SK-N-SH (cell line): ENCODE data around the gene CPHXL2.

Experiments used
- CHD2 ChIP-seq: fragments of 150-350 bp; IDR thresholded peaks from 2 replicates; pipeline ENCODE4 v1.6.1; 2018; ENCODE audit warnings: low read length; ENCODE audit not compliant: partially characterized antibody
- FOXJ3 ChIP-seq: sonication (generic); formaldehyde crosslinking; IDR thresholded peaks from 2 replicates; pipeline ENCODE4 v1.5.1; 2020; ENCODE audit warnings: mild to moderate bottlenecking, missing genetic modification reagents
- POLR2AphosphoS5 ChIP-seq: IDR thresholded peaks from 2 replicates; pipeline ENCODE4 v1.6.1; 2012; ENCODE audit warnings: low read depth, low read length
- RAD21 ChIP-seq: IDR thresholded peaks from 2 replicates; pipeline ENCODE4 v1.6.1; 2012; ENCODE audit warnings: mild to moderate bottlenecking, low read length
- SIN3A ChIP-seq: IDR thresholded peaks from 2 replicates; pipeline ENCODE4 v1.6.1; 2012; ENCODE audit warnings: low read depth, mild to moderate bottlenecking, low read length, moderate library complexity, borderline replicate concordance
- TEAD4 ChIP-seq: IDR thresholded peaks from 2 replicates; pipeline ENCODE4 v1.4.0; 2012; ENCODE audit warnings: mild to moderate bottlenecking, borderline replicate concordance; ENCODE audit not compliant: insufficient read depth
- TF ChIP-seq, protein P1 (sequence below): IDR thresholded peaks from 2 replicates; pipeline ENCODE4 v1.6.1; 2012; ENCODE audit warnings: mild to moderate bottlenecking, low read depth, low read length, moderate library complexity
- TF ChIP-seq, protein P2 (sequence below): fragments of 200-600 bp; sonication (generic); IDR thresholded peaks from 2 replicates; pipeline ENCODE4 v1.6.1; 2017; ENCODE audit warnings: antibody characterized with exemption, mild to moderate bottlenecking, moderate library complexity
- TF ChIP-seq, protein P3 (sequence below): fragments of 150-350 bp; IDR thresholded peaks from 2 replicates; pipeline ENCODE4 v1.6.1; 2016; ENCODE audit warnings: mild to moderate bottlenecking, low read depth, low read length
- TF ChIP-seq, protein P4 (sequence below): IDR thresholded peaks from 2 replicates; pipeline ENCODE4 v1.4.0; 2012; ENCODE audit warnings: low read depth
- TF ChIP-seq, protein P5 (sequence below): fragments of 150-350 bp; IDR thresholded peaks from 2 replicates; pipeline ENCODE4 v1.6.1; 2017; ENCODE audit warnings: antibody characterized with exemption, low read length, low read depth, borderline replicate concordance

DNA sequence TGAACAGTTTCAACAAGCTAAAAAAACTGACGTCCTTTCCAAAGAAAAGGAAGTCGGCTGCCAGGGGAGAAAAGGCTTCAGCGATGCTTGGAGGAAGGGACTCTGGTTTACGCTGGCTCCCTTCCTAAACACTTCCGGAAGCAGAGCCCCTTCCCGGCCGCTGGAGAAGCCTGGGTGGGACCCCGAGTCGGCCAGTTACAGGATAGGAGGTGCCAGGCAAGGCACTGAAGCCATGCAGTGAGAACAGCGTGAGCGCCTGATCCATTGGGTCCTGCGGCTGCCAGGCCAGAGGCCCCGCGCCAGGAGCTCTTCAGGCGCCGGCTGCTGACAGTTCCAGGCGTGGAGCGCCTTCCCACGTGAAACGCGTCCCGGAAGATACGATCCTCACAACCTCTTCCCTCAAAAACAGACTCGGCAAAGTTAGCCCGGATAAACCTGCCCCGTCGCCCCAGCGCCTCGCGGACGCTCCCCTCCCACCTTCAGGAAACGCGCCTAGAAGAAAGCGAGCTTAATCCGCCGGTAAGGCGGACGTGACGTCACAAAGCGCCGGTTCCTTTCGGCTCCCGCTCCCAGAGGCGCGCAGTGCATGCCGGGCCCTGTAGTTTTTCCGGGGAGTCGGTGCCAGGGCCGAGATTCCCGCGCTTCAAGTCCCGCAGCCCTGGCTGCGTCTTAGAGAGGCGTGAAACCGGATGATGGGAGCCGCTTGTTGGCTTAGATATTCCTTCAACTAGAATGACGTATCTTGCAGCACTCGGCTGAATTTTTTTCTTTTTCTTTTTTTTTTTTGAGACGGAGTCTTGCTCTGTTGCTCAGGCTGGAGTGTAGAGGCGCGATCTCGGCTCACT, 53.8 kb downstream of the CPHXL2 start, which contains the start of gene ADAT1:
- TF ChIP-seq, protein P1, sequence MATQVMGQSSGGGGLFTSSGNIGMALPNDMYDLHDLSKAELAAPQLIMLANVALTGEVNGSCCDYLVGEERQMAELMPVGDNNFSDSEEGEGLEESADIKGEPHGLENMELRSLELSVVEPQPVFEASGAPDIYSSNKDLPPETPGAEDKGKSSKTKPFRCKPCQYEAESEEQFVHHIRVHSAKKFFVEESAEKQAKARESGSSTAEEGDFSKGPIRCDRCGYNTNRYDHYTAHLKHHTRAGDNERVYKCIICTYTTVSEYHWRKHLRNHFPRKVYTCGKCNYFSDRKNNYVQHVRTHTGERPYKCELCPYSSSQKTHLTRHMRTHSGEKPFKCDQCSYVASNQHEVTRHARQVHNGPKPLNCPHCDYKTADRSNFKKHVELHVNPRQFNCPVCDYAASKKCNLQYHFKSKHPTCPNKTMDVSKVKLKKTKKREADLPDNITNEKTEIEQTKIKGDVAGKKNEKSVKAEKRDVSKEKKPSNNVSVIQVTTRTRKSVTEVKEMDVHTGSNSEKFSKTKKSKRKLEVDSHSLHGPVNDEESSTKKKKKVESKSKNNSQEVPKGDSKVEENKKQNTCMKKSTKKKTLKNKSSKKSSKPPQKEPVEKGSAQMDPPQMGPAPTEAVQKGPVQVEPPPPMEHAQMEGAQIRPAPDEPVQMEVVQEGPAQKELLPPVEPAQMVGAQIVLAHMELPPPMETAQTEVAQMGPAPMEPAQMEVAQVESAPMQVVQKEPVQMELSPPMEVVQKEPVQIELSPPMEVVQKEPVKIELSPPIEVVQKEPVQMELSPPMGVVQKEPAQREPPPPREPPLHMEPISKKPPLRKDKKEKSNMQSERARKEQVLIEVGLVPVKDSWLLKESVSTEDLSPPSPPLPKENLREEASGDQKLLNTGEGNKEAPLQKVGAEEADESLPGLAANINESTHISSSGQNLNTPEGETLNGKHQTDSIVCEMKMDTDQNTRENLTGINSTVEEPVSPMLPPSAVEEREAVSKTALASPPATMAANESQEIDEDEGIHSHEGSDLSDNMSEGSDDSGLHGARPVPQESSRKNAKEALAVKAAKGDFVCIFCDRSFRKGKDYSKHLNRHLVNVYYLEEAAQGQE: no peak
- TF ChIP-seq SIN3A (peak; percentile 89), POLR2AphosphoS5 (peak; percentile 95), CHD2 (peak; percentile 99), TEAD4 (no peak), RAD21 (no peak), FOXJ3 (CRISPR knock-in tag) (no peak)
- TF ChIP-seq, protein P2, sequence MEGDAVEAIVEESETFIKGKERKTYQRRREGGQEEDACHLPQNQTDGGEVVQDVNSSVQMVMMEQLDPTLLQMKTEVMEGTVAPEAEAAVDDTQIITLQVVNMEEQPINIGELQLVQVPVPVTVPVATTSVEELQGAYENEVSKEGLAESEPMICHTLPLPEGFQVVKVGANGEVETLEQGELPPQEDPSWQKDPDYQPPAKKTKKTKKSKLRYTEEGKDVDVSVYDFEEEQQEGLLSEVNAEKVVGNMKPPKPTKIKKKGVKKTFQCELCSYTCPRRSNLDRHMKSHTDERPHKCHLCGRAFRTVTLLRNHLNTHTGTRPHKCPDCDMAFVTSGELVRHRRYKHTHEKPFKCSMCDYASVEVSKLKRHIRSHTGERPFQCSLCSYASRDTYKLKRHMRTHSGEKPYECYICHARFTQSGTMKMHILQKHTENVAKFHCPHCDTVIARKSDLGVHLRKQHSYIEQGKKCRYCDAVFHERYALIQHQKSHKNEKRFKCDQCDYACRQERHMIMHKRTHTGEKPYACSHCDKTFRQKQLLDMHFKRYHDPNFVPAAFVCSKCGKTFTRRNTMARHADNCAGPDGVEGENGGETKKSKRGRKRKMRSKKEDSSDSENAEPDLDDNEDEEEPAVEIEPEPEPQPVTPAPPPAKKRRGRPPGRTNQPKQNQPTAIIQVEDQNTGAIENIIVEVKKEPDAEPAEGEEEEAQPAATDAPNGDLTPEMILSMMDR: no peak
- TF ChIP-seq, protein P3, sequence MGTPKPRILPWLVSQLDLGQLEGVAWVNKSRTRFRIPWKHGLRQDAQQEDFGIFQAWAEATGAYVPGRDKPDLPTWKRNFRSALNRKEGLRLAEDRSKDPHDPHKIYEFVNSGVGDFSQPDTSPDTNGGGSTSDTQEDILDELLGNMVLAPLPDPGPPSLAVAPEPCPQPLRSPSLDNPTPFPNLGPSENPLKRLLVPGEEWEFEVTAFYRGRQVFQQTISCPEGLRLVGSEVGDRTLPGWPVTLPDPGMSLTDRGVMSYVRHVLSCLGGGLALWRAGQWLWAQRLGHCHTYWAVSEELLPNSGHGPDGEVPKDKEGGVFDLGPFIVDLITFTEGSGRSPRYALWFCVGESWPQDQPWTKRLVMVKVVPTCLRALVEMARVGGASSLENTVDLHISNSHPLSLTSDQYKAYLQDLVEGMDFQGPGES: no peak
- TF ChIP-seq, protein P4, sequence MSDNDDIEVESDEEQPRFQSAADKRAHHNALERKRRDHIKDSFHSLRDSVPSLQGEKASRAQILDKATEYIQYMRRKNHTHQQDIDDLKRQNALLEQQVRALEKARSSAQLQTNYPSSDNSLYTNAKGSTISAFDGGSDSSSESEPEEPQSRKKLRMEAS: peak; percentile 87
- TF ChIP-seq, protein P5, sequence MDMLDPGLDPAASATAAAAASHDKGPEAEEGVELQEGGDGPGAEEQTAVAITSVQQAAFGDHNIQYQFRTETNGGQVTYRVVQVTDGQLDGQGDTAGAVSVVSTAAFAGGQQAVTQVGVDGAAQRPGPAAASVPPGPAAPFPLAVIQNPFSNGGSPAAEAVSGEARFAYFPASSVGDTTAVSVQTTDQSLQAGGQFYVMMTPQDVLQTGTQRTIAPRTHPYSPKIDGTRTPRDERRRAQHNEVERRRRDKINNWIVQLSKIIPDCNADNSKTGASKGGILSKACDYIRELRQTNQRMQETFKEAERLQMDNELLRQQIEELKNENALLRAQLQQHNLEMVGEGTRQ: no peak
